Body of pancreas (tissue), 4 donors: ENCODE results near the gene DPRX.

Source experiments
- CTCF ChIP-seq, 7 experiments: fragments of 450-650 bp in 4 of 7; fragments of 200-600 bp in 3 of 7; sonication (generic) in 3 of 7; IDR thresholded peaks; one replicate each; pipeline ENCODE4 v1.5.1; 2016 to 2019; ENCODE audit warnings: antibody characterized with exemption in 7 of 7
- POLR2A ChIP-seq, 3 donors: fragments of 450-650 bp; IDR thresholded peaks; one replicate each; pipeline ENCODE4 v1.6.1; 2016; ENCODE audit warnings: antibody characterized with exemption in 3 of 3, mild to moderate bottlenecking in 2 of 3

DNA sequence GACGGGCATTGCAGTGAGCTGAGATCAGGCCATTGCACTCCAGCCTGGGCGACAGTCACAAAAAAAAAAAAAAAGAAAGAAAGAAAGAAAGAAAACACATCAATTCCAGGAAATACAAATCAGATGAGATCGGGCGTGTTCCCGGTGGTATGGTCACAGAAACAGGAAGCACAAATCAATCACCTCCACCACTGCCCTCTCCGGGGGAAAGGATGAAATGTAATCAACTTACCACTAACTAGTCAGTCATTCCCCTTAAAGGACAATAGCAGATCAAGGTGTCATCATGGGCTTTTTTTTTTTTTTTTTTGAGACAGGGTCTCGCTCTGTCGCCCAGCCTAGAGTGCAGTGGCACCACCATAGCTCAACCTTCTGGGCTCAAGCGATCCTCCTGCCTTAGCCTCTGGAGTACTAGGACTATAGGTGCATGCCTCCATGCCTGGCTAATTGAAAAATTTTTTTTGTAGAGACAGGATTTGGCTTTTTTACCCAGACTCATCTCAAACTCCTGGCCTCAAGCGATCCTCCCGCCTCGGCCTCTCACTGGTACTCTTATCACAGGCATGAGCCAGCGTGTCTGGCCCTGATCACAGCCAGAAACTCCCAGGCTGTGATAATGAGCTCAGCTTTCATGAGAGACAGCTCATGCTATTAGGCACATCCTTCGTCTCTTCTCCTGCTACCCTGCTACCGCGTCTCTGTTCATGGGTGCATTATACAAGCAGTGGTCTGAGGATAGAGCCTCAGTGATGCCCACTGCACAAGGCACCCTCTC lies 6.8 kb upstream of the DPRX start:
- no peak for TF ChIP-seq CTCF (IDR thresholded peaks at IDR 0.05)
- no peak for TF ChIP-seq POLR2A (IDR thresholded peaks at IDR 0.05)
